ENCODE measurements around the gene TCERG1L. TPM values are rescaled to one million over a fixed set of nuclear protein-coding genes. Genes with fewer than 3 reads are reported as not detected.

TCERG1L gene
- total RNA-seq, 1 experiment from 2014 or later: not detected

DNA sequence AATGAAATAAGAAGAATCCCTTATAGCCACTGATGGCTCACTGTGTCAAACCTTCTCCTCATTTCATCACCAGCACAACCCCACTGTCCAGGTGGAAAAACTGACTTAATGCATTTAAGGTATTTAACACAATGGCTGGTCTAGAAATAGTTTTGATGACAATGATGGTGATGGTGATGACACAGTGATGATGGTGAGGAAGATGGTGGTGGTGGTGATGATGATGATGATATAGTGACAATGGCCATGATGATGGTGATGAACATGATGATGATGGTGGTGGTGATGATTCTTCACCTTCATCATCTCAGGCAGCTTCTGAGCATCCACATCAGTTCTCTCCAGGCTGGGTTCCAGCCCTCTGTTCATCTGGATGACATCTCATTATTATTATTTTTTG, 186.6 kb downstream of the TCERG1L start:
- no peaks in the 10 kb centered on the region for H4K20me1 ChIP-seq (ENCODE audit: insufficient read depth, low read depth, low read length)
- no peaks in the 10 kb centered on the region for H3K36me3 ChIP-seq (ENCODE audit: insufficient read depth, low read length)
- no peaks in the 10 kb centered on the region for H3K9me2 ChIP-seq (replicated peaks; ENCODE audit: insufficient read depth, low read length)
- no peaks in the 10 kb centered on the region for H3K27me3 ChIP-seq (ENCODE audit: low read length)
- H3K79me2 ChIP-seq (ENCODE audit: low read length): no peaks in the 10 kb centered on the region
- no peak for DNase-seq
- no peaks in the 10 kb centered on the region for H3K9me3 ChIP-seq (ENCODE audit: low read length)
- H3K27ac ChIP-seq (ENCODE audit: low read length): no peak overlapping the region
- no peak overlapping the region for H3K4me2 ChIP-seq (ENCODE audit: low read depth, low read length, poor library complexity, severe bottlenecking)
- no peak overlapping the region for H3K9ac ChIP-seq (ENCODE audit: low read length)
- H2AFZ ChIP-seq (ENCODE audit: low read length): no peak overlapping the region
- no peaks in the 10 kb centered on the region for H3K4me1 ChIP-seq (ENCODE audit: low read length)
- H3K4me3 ChIP-seq (ENCODE audit: low read length): no peak overlapping the region

- no peaks in the 10 kb centered on the region for H3K4me1 ChIP-seq (ENCODE audit: low read length)
- H4K20me1 ChIP-seq (ENCODE audit: insufficient read depth, low read depth, low read length): no peaks in the 10 kb centered on the region; the same call in 1 of the 2 replicates
- no peaks in the 10 kb centered on the region for H3K9me2 ChIP-seq (replicated peaks; ENCODE audit: insufficient read depth, low read length)
- no peaks in the 10 kb centered on the region for H3K27me3 ChIP-seq (ENCODE audit: low read length)
- no peaks in the 10 kb centered on the region for H3K79me2 ChIP-seq (ENCODE audit: low read length)
- H3K4me3 ChIP-seq (ENCODE audit: low read length): no peak overlapping the region
- H3K4me2 ChIP-seq (ENCODE audit: low read depth, low read length, poor library complexity, severe bottlenecking): no peak overlapping the region
- no peak overlapping the region for H3K9ac ChIP-seq (ENCODE audit: low read length)
- no peaks in the 10 kb centered on the region for H3K36me3 ChIP-seq (ENCODE audit: insufficient read depth, low read length)
- no peak overlapping the region for H2AFZ ChIP-seq (ENCODE audit: low read length)
- no peaks in the 10 kb centered on the region for H3K9me3 ChIP-seq (ENCODE audit: low read length)
- DNase-seq: no peak
- H3K27ac ChIP-seq (ENCODE audit: low read length): no peak overlapping the region
Observed at GRCh38 chr10:131123496-131123895, 188.0 kb downstream of the TCERG1L start.

- no peaks in the 10 kb centered on the region for H3K27me3 ChIP-seq (ENCODE audit: low read length)
- no peaks in the 10 kb centered on the region for H3K36me3 ChIP-seq (ENCODE audit: insufficient read depth, low read length)
- H3K27ac ChIP-seq (ENCODE audit: low read length): no peak overlapping the region
- DNase-seq: no peak
- H2AFZ ChIP-seq (ENCODE audit: low read length): no peak overlapping the region
- no peaks in the 10 kb centered on the region for H3K9me2 ChIP-seq (replicated peaks; ENCODE audit: insufficient read depth, low read length)
- H3K9me3 ChIP-seq (ENCODE audit: low read length): no peaks in the 10 kb centered on the region
- H3K4me2 ChIP-seq (ENCODE audit: low read depth, low read length, poor library complexity, severe bottlenecking): no peak overlapping the region
- H4K20me1 ChIP-seq (ENCODE audit: insufficient read depth, low read depth, low read length): no peaks in the 10 kb centered on the region; the same call in 1 of the 2 replicates
- H3K4me1 ChIP-seq (ENCODE audit: low read length): no peaks in the 10 kb centered on the region
- H3K4me3 ChIP-seq (ENCODE audit: low read length): no peak overlapping the region
- H3K9ac ChIP-seq (ENCODE audit: low read length): no peak overlapping the region
- H3K79me2 ChIP-seq (ENCODE audit: low read length): no peaks in the 10 kb centered on the region
Observed at GRCh38 chr10:131121511-131122035, 189.9 kb downstream of the TCERG1L start.

GRCh38 chr10:131119626-131120355, 191.7 kb downstream of the TCERG1L start:
- no peaks in the 10 kb centered on the region for H3K27me3 ChIP-seq (ENCODE audit: low read length)
- H3K4me1 ChIP-seq (ENCODE audit: low read length): no peaks in the 10 kb centered on the region
- no peaks in the 10 kb centered on the region for H3K9me3 ChIP-seq (ENCODE audit: low read length)
- H2AFZ ChIP-seq (ENCODE audit: low read length): no peak overlapping the region
- no peaks in the 10 kb centered on the region for H3K79me2 ChIP-seq (ENCODE audit: low read length)
- H4K20me1 ChIP-seq (ENCODE audit: insufficient read depth, low read depth, low read length): no peaks in the 10 kb centered on the region; the same call in 1 of the 2 replicates
- no peak overlapping the region for H3K4me3 ChIP-seq (ENCODE audit: low read length)
- H3K4me2 ChIP-seq (ENCODE audit: low read depth, low read length, poor library complexity, severe bottlenecking): no peak overlapping the region
- no peak overlapping the region for H3K27ac ChIP-seq (ENCODE audit: low read length)
- DNase-seq: no peak
- H3K9me2 ChIP-seq (replicated peaks; ENCODE audit: insufficient read depth, low read length): no peaks in the 10 kb centered on the region
- no peaks in the 10 kb centered on the region for H3K36me3 ChIP-seq (ENCODE audit: insufficient read depth, low read length)
- no peak overlapping the region for H3K9ac ChIP-seq (ENCODE audit: low read length)

DNA sequence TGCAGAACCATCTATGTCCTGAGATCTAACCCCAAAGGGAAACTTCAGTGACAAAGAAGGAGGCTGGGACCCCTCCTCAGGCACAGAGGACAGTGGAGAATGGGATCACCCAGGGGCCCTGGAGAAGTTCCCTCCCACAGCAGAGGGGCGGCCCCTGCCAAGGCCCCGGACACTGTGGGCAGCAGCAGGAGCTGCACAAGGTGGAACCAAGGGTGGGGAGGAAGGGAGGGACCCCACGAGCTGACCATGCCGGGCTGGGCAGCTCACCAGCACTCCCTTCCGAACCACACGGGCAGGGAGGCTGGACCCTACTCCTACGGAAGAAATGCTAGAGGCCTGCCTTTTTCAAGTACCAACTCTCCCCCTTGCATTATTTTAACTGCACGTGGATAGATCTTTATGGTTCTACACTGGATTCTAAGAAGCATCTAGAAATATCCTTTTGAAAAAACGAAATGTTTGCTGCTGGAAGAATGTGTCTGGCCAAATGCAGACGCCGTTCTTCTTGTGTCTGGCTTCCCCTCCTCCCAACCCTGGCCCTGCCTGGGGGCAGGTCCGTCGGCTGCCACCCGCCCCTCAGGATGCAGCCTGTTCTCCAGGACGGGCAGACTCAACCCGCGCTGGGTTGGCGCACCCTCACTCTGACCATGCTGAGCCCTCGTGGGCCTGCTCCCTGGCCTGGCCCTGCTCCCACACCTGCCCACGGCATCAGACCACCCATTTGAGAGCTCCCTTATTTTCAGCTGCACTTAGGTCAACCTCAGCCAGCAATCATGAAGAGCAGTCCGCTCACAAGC, 193.9 kb downstream of the TCERG1L start:
- H3K9ac ChIP-seq (ENCODE audit: low read length): no peak overlapping the region
- peaks cover 4% of the 10 kb centered on the region; the same call in 1 of the 2 replicates for H3K4me1 ChIP-seq (ENCODE audit: low read length)
- no peaks in the 10 kb centered on the region; the same call in 1 of the 2 replicates for H4K20me1 ChIP-seq (ENCODE audit: insufficient read depth, low read depth, low read length)
- no peak overlapping the region for H3K27ac ChIP-seq (ENCODE audit: low read length)
- no peak overlapping the region for H2AFZ ChIP-seq (ENCODE audit: low read length)
- H3K36me3 ChIP-seq (ENCODE audit: insufficient read depth, low read length): no peaks in the 10 kb centered on the region
- no peak overlapping the region for H3K4me3 ChIP-seq (ENCODE audit: low read length)
- no peaks in the 10 kb centered on the region for H3K9me3 ChIP-seq (ENCODE audit: low read length)
- DNase-seq: no peak
- no peaks in the 10 kb centered on the region for H3K9me2 ChIP-seq (replicated peaks; ENCODE audit: insufficient read depth, low read length)
- H3K79me2 ChIP-seq (ENCODE audit: low read length): no peaks in the 10 kb centered on the region
- H3K27me3 ChIP-seq (ENCODE audit: low read length): no peaks in the 10 kb centered on the region
- no peak overlapping the region for H3K4me2 ChIP-seq (ENCODE audit: low read depth, low read length, poor library complexity, severe bottlenecking)

DNA sequence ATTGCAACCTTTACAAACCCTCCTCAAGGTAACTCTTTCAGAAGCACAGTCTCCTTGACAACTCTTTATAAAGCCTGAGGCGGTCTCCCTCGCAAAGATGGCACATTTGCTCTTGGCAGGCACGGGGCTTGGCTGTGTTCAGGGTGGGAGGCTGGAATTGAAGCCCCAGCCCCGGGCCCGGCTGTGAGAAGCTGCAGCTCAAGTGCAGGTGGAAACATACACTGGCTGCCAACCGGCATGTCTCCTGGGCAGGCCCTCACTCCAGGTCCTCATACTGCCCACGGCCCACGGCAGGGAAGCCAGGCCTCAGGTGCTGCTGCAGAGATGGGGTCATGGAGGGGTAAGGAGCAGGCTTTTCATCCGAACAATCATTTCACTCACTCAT, 194.5 kb downstream of the TCERG1L start:
- no peaks in the 10 kb centered on the region for H3K27me3 ChIP-seq (ENCODE audit: low read length)
- no peaks in the 10 kb centered on the region for H3K36me3 ChIP-seq (ENCODE audit: insufficient read depth, low read length)
- H3K4me3 ChIP-seq (ENCODE audit: low read length): no peak overlapping the region
- H3K4me2 ChIP-seq (ENCODE audit: low read depth, low read length, poor library complexity, severe bottlenecking): no peak overlapping the region
- H2AFZ ChIP-seq (ENCODE audit: low read length): no peak overlapping the region
- no peak for DNase-seq
- H3K27ac ChIP-seq (ENCODE audit: low read length): no peak overlapping the region
- H3K9ac ChIP-seq (ENCODE audit: low read length): no peak overlapping the region
- peaks cover 4% of the 10 kb centered on the region; the same call in 1 of the 2 replicates for H3K4me1 ChIP-seq (ENCODE audit: low read length)
- no peaks in the 10 kb centered on the region; the same call in 1 of the 2 replicates for H4K20me1 ChIP-seq (ENCODE audit: insufficient read depth, low read depth, low read length)
- H3K79me2 ChIP-seq (ENCODE audit: low read length): no peaks in the 10 kb centered on the region
- no peaks in the 10 kb centered on the region for H3K9me3 ChIP-seq (ENCODE audit: low read length)
- H3K9me2 ChIP-seq (replicated peaks; ENCODE audit: insufficient read depth, low read length): no peaks in the 10 kb centered on the region

DNA sequence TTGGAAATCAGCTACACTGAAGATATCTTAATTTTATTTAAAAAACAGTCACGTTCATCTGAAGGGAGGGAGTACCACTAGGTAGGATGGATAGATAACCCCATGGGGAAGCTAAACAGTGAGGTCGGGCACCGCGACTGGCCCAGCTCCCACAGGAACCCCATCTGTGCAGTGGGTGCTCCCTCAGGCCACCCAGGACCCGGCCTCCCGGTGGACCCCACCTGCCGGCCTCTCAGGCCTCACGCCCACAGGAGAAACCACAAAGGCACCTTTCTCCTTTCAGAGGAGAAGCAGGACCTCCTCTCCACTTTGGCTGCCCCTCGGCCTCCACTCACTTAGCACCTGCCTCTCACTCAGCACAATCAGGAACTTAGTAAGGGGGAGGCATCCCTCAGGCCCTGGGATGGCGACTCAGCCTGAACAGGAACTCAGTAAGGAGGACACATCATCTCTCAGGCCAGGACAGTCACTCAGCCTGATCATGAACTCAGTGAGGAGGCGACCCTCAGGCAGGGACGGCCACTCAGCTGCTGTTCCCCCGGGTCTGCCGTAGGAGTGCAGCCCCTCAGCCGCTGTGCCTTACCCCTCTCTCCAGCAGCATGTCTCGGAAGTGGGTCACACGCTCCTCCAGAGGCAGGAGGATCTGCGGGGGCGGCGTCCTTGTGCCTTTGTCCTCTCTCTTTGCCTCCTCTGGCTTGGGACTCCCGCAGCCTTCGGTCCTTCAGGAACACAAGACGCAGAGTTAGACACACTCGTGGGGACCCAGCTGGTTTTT, 195.1 kb downstream of the TCERG1L start:
- H3K4me3 ChIP-seq (ENCODE audit: low read length): no peak overlapping the region
- no peaks in the 10 kb centered on the region for H3K27me3 ChIP-seq (ENCODE audit: low read length)
- H3K36me3 ChIP-seq (ENCODE audit: insufficient read depth, low read length): no peaks in the 10 kb centered on the region
- no peaks in the 10 kb centered on the region for H3K9me2 ChIP-seq (replicated peaks; ENCODE audit: insufficient read depth, low read length)
- H3K27ac ChIP-seq (ENCODE audit: low read length): no peak overlapping the region
- H3K4me2 ChIP-seq (ENCODE audit: low read depth, low read length, poor library complexity, severe bottlenecking): no peak overlapping the region
- H3K9ac ChIP-seq (ENCODE audit: low read length): no peak overlapping the region
- H3K9me3 ChIP-seq (ENCODE audit: low read length): no peaks in the 10 kb centered on the region
- no peaks in the 10 kb centered on the region; the same call in 1 of the 2 replicates for H4K20me1 ChIP-seq (ENCODE audit: insufficient read depth, low read depth, low read length)
- H3K79me2 ChIP-seq (ENCODE audit: low read length): no peaks in the 10 kb centered on the region
- DNase-seq: no peak
- no peak overlapping the region for H2AFZ ChIP-seq (ENCODE audit: low read length)
- H3K4me1 ChIP-seq (ENCODE audit: low read length): peaks cover 4% of the 10 kb centered on the region; the same call in 1 of the 2 replicates

Data from Karpas-422 (cell line).